OCI-LY3 (cell line): ENCODE measurements around the gene TRPV6.

Experiments
- CTCF ChIP-seq: fragments of 200-600, 300-600 bp; sonication (generic); IDR thresholded peaks from 2 replicates; pipeline ENCODE4 v1.5.1; 2014; ENCODE audit warnings: antibody characterized with exemption, low read length, low read depth
- EZH2phosphoT487 ChIP-seq: fragments of 200-600 bp; shearing (Covaris generic); IDR thresholded peaks from 2 replicates; pipeline ENCODE4 v1.6.1; 2018; ENCODE audit warnings: antibody characterized with exemption, mixed run types, low read depth

GRCh38 chr7:142827951-142828500 lies 57.5 kb downstream of the TRPV6 start:
- no peak for TF ChIP-seq CTCF
- TF ChIP-seq EZH2phosphoT487: no peak
